Ecto neural progenitor cell (in vitro differentiated cells): ENCODE data around the gene MSRB2.

Experiments used
- DNase-seq: peaks from one replicate; pipeline ENCODE4 v3.0.0-alpha.2; 2018; ENCODE audit warnings: low spot score

The MSRB2 gene

DNA sequence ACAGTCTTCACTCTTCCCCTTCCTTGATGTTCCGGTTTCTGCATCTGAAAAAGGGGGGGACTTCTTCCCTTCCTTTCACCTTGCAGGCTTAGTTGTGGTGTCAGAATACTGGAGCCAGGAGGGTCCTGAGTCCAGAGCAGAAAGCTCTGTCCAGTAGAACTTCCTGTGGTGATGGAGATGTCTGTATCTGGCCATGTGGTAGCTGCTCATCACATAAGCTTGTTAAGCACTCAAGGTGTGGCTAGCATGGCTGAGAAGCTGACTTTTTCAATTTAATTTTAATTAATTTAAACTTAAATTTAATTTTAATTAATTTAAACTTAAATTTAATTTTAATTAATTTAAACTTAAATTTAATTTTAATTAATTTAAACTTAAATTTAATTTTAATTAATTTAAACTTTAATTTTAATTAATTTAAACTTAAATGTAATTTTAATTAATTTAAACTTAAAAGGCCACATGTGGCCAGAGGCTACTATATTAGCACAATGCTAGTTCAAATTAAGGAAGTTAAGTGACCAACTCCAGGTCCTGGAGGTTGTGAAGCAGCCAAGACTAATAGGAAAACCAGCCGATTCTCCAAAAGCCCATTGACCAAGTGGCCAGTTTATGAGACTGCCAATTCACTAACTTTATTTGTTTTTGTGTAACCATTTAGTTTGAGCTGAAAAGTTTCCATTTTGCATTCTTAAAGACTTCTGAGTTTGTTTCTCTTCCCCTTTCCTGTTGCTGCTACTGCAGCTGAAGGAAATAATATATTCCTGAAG is 16.3 kb downstream of the MSRB2 start:
- no peak for DNase-seq

DNA sequence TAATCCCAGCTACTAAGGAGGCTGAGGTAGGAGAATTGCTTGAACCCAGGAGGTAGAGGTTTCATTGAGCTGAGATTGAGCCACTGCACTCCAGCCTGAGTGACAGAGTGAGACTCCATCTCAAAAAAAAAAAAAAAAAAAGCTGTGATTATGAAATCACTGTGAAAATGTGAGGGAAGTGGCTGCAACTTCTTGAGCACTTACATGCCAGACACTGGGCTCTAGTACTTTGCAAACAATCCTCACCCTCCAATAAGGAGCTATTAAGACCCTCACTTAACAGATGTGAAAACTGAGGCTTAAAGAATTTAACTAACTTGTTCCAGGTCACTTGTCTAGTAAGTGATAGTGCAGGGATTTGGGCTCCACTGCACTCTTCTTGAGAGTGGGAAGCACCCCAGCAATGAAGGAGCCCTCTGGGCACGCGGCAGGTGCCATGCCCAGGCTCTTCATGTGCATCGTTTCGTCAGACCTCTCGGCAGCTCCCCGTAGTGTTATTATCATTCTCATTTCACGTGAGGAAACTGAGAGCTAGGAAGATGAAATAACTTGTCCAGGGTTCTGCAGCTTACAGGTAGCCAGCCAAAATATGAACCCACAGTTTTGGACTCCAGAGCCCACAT is 19.0 kb downstream of the MSRB2 start:
- DNase-seq, result no peak

DNA sequence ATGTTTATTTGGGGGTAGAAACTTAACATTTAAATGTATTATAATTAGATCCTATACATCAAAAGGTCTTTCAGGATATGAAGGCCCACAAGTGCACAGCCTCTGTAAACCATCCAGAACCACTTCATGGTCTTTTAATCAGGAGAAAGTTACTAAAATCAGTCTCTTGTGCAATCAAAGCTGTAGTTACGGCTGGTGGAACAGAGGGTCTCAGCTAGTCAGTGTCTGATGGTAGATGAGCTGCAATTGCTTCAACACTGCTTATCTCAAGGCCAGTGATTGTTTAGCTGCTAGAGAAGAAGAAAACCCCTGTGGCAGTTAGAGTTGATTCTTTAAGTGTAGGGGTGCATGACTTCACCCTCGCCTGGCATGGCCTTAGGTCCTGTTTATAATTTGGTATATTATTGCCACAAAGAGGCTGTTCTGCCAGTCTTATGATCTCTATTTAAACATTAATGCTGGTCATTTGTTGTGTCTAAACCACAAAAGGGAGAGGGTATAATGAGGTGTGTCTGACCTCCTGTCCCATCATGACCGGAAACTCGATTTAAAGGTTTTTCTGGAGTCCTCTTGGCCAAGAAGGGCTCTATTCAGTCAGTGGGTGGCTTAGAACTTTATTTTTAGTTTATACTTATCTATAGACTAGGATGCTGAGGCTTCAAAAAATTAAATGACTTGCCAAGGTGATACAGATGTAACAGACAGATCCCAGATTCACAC is 21.3 kb downstream of the MSRB2 start:
- no peak for DNase-seq

DNA sequence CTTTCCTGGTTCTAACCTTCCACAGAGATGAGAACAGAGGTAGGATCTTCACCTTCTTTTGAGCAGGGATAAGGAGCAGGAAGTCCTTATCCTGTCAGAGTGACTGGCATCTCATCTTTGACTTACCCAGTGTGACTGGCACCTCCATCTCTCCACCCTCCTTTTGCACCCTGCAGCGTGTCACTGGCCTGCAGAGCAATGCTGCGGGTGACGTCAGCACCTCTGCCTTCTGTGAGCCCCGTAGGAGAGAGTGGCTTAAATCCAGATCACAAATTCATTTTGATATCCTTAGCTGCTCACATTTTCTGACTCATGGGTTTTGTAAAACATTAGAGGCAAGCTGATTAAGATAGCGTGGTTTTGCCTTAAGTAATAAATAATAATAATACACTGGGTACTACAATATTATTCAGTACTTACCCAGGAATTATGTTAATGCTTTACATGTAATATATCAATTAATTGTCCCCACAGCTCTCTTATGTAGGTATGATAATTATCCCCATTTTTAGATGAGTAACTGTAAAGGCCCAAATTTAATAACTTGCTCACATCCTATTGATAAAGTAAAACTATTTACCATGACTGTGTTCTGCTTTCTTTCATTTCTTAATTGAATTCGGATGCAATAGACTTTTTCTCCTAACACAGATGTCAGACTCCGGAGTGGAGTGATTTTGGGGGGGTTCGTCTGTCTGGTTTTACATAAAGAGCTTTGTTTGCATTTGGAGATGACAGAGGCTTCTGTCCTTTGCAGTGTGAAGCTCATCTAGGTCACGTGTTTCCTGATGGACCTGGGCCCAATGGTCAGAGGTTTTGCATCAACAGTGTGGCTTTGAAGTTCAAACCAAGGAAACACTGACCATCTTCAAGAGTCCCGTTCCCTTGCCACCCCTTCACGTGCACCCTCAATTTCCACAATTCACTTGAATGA is 24.9 kb downstream of the MSRB2 start:
- DNase-seq, result no peak

DNA sequence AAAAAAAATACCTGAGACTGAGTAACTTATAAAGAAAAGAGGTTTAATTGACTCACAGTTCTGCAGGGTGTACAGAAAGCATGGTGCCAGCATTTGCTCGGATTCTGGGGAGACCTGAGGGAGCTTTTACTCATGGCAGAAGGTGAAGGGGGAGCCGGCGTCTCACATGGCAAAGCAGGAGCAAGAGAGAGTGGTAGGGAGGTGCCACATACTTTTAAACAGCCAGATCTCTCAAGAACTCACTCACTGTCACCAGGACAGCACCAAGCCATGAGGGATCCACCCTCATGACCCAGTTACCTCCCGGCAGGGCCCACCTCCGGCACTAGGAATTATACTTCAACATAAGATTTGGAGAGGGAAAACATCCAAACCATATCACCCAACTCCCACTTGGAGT is 25.8 kb downstream of the MSRB2 start:
- DNase-seq, result no peak

DNA sequence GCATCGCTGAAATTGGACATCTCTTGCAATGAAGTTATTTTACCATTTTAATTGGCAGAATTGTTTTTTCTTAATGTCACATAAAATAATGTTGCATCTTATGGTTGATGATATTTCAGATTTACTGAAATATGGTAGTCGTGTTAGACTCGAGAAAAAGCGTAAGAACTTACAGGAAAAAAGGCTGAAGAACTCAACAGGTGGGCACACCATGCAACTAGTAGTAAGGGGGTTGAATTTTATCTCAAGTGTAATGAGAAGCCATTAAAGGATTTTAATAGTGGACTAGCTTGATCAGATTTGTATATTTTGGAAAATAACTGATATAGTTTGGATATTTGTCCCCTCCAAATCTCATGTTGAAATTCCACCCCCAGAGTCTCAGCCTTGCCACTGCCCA is 41.1 kb downstream of the MSRB2 start:
- DNase-seq, result no peak

DNA sequence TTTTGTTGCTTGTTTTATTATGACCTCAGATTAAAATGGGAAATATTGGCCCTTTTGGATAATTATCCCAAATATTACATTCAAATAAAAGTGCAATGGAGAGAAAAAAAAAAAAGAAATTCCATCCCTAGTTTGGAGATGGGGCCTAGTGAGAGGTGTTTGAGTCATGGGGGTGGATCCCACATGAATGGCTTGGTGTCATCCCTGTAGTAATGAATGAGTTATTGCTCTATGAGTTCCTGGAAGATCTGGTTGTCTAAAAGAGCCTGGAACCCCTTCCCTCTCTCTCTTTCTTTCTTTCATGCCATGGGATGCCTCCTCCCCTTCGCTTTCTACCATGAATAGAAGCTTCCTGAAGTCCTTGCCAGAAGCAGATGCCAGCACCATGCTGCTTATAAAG is 44.3 kb downstream of the MSRB2 start:
- DNase-seq, result no peak

DNA sequence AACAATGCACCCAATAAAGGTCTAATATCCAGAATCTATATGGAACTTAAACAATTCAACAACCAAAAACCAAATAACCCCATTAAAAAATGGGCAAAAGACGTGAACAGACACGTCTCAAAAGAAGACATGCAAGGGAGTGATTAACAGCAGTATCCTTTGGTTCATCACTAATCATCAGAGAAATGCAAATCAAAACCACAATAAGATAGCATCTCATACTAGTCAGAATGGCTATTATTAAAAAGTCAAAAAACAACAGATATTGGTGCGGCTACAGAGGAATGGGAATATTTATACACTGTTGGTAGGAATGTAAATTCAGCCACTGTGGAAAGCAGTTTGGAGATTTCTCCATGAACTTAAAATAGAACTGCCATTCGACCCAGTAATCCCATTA is 46.6 kb downstream of the MSRB2 start:
- DNase-seq, result no peak

DNA sequence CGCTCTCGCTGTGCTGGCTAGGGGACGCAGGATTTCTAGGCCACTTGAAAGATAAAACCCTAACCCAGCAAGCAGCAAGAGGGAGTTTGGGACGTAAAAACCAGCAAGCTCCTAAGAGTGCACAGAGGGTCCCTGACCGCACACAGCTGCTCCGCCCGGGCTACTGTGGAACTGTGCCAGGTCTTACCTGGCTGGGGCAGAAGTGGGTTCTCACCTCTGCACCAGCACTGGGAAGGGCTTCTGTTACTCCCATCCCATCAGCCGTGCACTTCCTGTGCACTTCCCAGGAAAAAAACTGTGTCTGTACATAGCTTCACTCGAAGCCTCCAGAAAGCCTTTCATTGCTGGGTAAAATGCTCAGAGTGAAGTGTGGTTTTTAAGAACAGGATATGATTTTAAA is 50.9 kb downstream of the MSRB2 start:
- no peak for DNase-seq

DNA sequence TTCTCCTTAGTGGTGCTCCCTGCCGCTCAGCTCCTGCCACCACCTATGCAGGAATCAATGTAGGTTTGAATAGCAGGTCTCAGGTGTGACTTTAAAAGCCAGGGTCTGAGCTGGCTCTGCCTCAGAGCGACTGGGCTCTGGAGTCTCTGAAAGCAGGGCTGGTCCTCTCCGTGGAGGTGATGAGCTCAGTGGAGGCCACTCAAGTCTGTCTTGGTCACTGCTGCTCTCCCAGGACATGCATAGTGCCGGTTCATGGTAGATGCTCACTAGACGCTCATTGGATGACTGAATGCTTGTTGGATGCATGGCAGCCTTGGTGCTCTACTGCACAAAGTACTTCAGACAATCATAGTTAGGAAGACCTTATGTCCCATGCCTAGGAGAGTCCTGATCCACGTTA is 51.7 kb downstream of the MSRB2 start:
- no peak for DNase-seq

DNA sequence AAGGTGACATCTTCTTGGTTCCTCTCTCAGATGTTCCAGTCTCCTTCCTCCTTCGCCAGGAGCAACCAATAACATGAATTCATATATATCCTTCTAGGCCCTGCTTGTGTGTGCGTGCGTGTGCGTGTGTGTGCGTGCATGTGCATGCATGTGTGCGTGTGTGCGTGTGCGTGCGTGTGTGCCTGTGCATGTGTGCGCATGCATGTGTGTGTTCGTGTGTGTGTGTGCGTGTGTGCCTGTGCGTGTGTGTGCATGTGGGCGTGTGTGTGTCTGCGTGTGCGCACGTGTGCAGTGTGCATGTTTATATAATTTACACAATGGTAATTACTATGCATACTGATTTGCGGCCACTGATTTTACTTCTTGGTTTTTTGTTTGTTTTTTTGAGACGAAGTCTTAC is 52.8 kb downstream of the MSRB2 start:
- DNase-seq, result peak; percentile 15

DNA sequence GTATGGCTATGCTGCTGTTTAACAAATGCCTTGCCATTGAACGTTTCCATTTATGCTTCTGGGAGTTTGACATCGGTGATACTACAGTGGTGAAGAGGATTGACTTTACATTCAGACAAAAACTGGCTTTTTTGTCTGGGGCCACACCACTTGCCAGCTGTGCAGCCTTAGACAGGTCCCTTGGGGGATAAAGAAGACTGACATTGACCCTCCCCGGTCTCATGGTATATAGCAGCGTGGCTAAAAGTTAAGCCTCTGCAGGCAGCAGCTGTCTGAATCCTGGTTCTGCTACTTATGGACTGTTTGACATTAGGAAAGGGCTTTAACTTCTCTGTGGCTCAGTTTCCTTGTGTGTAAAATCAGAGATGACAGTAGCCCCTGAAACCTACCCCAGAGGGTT is 54.7 kb downstream of the MSRB2 start:
- peak; percentile 25 for DNase-seq

DNA sequence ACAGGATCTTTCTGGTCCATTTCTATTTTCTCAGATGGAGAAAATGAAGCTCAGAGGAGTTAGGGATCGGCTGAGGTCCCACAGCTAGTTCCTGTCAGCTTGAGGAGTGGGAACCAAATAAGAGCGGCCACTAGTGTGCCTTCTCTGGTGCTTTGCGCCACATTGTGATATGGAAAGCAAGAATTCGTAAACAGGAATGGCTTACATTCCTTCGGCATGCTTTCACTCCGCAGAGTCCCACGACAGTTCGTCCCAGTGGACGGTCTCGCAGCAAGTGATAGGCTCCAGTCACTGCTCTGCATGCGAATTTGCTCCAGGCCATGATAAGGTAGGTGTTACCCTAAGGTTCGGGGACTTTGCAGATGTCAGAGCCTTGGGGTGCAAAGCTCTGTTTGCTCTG is 55.2 kb downstream of the MSRB2 start:
- DNase-seq, result peak; percentile 36

DNA sequence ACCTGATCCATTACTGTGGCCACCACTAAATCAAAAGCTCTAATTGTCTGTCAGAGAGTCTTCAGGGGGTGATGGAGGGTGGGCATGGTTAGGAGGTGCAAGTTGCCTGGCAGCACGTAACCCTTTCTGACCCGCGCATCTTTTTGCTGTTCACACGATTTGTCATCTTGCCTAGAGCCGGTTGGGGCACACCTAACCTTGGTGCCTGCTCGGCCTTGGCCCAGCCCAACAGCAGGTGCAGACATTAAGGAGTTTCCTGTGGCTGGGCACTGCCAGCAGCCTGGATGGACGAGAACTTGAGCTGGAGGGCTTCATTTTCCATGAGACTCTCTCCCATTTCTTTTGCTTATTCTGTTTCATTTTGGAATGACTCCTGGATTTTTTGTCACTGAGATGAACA is 55.7 kb downstream of the MSRB2 start:
- peak; percentile 35 for DNase-seq

DNA sequence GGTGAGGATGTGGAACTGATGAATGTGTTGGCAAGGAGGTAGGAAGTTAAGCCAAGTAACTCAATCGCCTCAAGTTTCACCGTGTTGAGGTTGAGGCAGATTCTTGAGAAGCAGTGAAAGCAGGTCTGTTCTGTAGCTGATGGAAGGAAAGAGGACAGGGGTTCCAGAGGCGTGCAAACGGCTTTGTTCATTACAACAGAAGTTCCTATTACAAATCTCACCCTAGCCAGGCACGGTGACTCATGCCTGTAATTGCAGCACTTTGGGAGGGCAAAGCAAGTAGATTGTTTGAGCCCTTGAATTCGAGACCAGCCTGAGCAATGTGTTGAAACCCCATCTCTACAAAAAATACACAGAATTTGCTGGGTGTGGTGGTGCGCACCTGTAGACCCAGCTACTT is 59.8 kb downstream of the MSRB2 start:
- DNase-seq, result peak; percentile 16

DNA sequence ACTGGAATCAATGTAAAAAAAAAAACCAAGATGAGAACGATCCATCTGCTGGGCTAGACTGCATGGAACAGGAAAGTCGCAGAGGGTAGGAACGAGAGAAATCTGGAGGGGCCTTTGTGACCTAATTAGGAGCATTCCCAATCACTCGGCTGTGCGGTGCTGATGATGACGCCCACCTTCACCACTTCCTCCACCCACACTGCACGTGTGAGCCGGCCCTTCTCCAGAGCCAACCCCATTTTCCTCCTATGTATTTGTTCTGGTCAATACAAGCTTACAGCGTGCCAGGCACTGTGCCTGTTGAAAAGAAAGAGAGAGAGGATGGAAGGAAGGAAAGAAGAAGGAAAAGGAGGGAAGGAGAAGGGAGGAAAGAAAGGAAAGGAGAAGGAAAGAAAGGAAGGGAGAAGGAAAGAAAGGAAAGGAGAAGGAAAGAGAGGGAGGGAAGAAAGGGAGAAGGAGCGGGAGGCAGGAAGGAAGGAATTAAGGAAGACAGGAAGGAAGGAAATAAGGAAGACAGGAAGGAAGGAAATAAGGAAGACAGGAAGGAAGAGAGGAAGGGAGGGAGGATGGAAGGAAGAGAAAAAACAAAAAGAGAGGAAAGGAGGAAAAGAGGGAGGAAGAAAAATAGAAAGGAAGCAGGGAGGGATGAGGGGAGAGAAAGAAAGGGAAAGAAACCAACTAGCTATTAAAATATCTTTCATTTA is 61.2 kb downstream of the MSRB2 start:
- peak; percentile 12 for DNase-seq

DNA sequence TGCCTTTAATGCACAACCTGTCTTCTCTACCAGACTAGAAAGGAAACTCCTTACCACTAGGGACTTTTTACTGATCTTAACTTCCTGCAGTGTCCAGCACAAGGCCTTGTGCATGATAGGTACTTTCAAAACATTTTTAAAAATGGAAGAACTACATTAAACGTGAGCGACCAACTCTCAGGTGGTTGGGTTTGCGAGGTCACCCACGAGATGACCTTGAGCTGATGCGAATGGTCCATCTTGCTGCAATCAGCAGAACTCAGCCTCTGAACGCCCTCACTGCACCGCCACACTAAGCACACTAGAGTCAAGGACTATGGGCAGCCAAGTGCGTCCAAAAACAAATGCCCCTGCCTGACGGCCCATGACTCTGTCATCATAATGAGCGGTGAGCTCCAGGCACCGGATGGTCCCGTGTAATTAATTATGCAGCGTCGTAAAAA is 61.9 kb downstream of the MSRB2 start:
- DNase-seq, result no peak

DNA sequence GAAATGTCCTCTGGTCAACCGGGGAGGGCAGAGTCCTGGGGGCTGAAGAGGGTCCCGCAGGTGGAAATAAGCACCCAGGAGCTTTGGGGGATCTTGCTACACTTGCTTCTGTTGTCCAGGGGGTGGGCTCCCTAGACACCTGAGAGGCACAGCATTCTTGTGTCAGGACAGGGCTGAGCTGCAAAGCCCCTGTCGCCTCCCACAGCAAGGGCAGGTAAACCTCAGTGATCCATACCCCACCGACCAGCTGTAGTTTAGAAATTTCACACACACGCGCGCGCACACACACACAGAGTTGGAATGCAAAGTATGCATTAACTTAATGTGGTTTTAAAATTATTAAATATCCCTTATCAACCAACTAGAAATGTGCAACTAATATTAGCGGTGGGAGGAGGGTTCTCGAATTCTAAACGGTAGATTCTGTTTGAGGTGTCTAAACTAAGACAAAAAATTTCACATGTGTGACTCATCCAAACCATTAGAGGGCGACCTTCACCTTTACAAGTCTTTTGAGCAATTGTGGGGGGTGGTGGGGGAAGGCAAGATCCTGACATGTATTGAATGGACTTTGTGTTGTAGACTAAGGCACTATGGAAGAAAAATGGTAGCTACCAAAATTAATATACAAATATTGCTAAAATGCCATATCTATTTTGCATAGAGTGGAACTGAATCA is 62.5 kb downstream of the MSRB2 start:
- DNase-seq, result no peak

DNA sequence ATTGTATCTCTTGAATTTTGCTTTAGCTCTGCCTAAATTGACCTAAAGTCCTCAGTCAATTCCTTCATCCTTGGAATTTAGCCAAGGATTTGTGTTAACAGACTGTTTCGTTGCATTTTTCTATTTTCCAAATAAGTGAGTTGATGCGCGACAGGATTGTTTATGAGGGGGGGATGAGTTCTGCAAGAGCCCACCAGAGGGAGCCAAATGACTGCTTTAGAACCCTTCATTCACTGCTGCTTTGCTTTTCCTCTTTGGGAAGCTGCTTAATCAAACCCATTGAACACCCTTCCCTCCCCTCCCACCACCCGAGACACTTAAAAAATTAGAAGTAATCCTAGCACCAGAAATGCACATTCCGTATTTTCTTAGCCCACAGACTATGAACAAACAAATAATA is 63.0 kb downstream of the MSRB2 start:
- DNase-seq, result peak; percentile 59

DNA sequence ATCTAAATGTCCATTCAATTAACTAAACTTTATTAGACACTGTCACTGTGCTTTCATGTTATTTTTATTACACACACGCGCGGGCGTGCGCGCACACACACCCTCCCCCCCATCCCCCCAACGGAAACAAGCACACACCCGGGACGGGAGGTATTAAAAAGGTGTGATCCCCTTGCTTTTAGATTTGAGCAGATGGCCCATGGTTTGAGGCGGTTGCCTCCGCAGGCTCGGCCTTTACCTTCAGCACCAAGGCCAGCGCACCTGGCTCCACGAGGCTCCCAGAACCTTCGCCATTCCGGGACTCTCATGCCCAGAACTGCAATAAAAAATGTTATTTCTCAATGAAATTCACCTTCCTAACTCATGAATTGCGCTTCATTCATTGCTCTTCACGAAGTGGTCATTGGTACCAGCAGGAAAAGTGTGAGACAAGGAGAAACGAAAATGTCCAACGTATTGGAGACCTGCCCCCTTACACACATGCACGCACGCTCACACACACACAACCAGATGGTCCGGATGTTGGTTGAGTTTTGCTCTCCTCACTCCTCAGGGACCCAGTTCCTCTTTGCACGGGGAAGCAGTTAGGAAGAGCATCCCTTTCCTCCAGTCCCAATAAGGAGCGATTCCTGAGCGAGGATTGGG is 76.0 kb downstream of the MSRB2 start:
- DNase-seq, result peak; percentile 76
